Muscle of arm (tissue), 12 donors: ENCODE results near the gene NDUFA13. TPM values are rescaled to one million over a fixed set of nuclear protein-coding genes. Genes with fewer than 3 reads are reported as not detected.

Experiments
- DNase-seq: peaks from one replicate; pipeline ENCODE4 v3.0.0-alpha.2; 2013
- polyA plus RNA-seq, 12 donors: library from polyadenylated mRNA; unstranded; fragments of 120-200 nt; gene quantifications; one replicate each; pipeline ENCODE4 v1.2.1, GENCODE V29; 2013; ENCODE audit not compliant: insufficient read length in 12 of 12

NDUFA13 gene
- polyA plus RNA-seq, 12 donors: 103 to 191 (median 167) TPM; not detected in 1

- DNase-seq: no peak
Measured at GRCh38 chr19:19544954-19545591, 29.0 kb downstream of the NDUFA13 start.

- no peak for DNase-seq
Measured at GRCh38 chr19:19545707-19546106, 29.7 kb downstream of the NDUFA13 start.

GRCh38 chr19:19546751-19547162 lies 30.7 kb downstream of the NDUFA13 start:
- no peak for DNase-seq

- no peak for DNase-seq
Measured at GRCh38 chr19:19547674-19548336, 31.8 kb downstream of the NDUFA13 start.

GRCh38 chr19:19548915-19549759 lies 33.1 kb downstream of the NDUFA13 start:
- DNase-seq: no peak

GRCh38 chr19:19549804-19550464 lies 33.9 kb downstream of the NDUFA13 start:
- DNase-seq: no peak

GRCh38 chr19:19550485-19550929 lies 34.5 kb downstream of the NDUFA13 start:
- DNase-seq: no peak

GRCh38 chr19:19550972-19551852 lies 35.2 kb downstream of the NDUFA13 start:
- no peak for DNase-seq

- no peak for DNase-seq
Measured at GRCh38 chr19:19551853-19552192, 35.8 kb downstream of the NDUFA13 start.

GRCh38 chr19:19552798-19553197 lies 36.8 kb downstream of the NDUFA13 start:
- DNase-seq: no peak

GRCh38 chr19:19553670-19554069 lies 37.6 kb downstream of the NDUFA13 start:
- no peak for DNase-seq

- no peak for DNase-seq
Measured at GRCh38 chr19:19554074-19555023, 38.3 kb downstream of the NDUFA13 start.

- no peak for DNase-seq
Measured at GRCh38 chr19:19558055-19558454, 42.0 kb downstream of the NDUFA13 start.

GRCh38 chr19:19558636-19559035 lies 42.6 kb downstream of the NDUFA13 start:
- DNase-seq: no peak

- DNase-seq: no peak
Measured at GRCh38 chr19:19559931-19560330, 43.9 kb downstream of the NDUFA13 start.

GRCh38 chr19:19561946-19562664 lies 46.1 kb downstream of the NDUFA13 start:
- DNase-seq: no peak

GRCh38 chr19:19562665-19563347 lies 46.8 kb downstream of the NDUFA13 start:
- no peak for DNase-seq

GRCh38 chr19:19563348-19563848 lies 47.4 kb downstream of the NDUFA13 start:
- DNase-seq: no peak
